ES-I3 (cell line): Measurements from ENCODE around the gene PHLPP1.

Experiments
- H3K36me3 ChIP-seq: 2 replicates; pipeline ENCODE4 v1.6.1; 2013; ENCODE audit warnings: mild to moderate bottlenecking, low read length, control low read depth, moderate library complexity; ENCODE audit not compliant: insufficient read depth
- H3K4me1 ChIP-seq: 2 replicates; pipeline ENCODE4 v1.6.1; 2013; ENCODE audit warnings: mild to moderate bottlenecking, control low read depth, low read length; ENCODE audit not compliant: insufficient read depth
- H3K9ac ChIP-seq: 2 replicates; pipeline ENCODE4 v1.6.1; 2013; ENCODE audit warnings: low read depth, mild to moderate bottlenecking, low read length, moderate library complexity
- H3K9me3 ChIP-seq: 2 replicates; pipeline ENCODE4 v1.6.1; 2013; ENCODE audit warnings: mild to moderate bottlenecking, low read length, moderate library complexity; ENCODE audit not compliant: control insufficient read depth, insufficient read depth

Gene PHLPP1

GRCh38 chr18:62925031-62925688 is 209.8 kb downstream of the PHLPP1 start:
- Histone ChIP-seq H3K4me1 (no peaks in the 10 kb centered on the region), H3K9me3 (no peaks in the 10 kb centered on the region), H3K36me3 (0 out of 2 replicates have a peak, but pooled peaks cover 2% of the 10 kb centered on the region), H3K9ac (no peak overlapping the region)

GRCh38 chr18:62928326-62928725 is 213.0 kb downstream of the PHLPP1 start:
- Histone ChIP-seq H3K36me3 (0 out of 2 replicates have a peak, but pooled peaks cover 2% of the 10 kb centered on the region), H3K4me1 (no peaks in the 10 kb centered on the region), H3K9me3 (no peaks in the 10 kb centered on the region; the same call in 1 of the 2 replicates), H3K9ac (no peak overlapping the region)

- Histone ChIP-seq H3K36me3 (no peaks in the 10 kb centered on the region), H3K4me1 (no peaks in the 10 kb centered on the region), H3K9me3 (no peaks in the 10 kb centered on the region; the same call in 1 of the 2 replicates), H3K9ac (no peak overlapping the region)
Observed at GRCh38 chr18:62933261-62933887, 218.0 kb downstream of the PHLPP1 start.

GRCh38 chr18:62935994-62936393 is 220.7 kb downstream of the PHLPP1 start:
- no peaks in the 10 kb centered on the region for H3K4me1 ChIP-seq
- H3K36me3 ChIP-seq, result no peaks in the 10 kb centered on the region
- no peak overlapping the region for H3K9ac ChIP-seq
- no peaks in the 10 kb centered on the region; the same call in 1 of the 2 replicates for H3K9me3 ChIP-seq

- Histone ChIP-seq H3K9ac (no peak overlapping the region), H3K36me3 (peaks cover 3% of the 10 kb centered on the region; the same call in 1 of the 2 replicates), H3K9me3 (no peaks in the 10 kb centered on the region; the same call in 1 of the 2 replicates), H3K4me1 (no peaks in the 10 kb centered on the region)
Observed at GRCh38 chr18:62937065-62937464, 221.7 kb downstream of the PHLPP1 start.

GRCh38 chr18:62938006-62938405 is 222.7 kb downstream of the PHLPP1 start:
- Histone ChIP-seq H3K9me3 (no peaks in the 10 kb centered on the region), H3K36me3 (peaks cover 3% of the 10 kb centered on the region; the same call in 1 of the 2 replicates), H3K9ac (no peak overlapping the region), H3K4me1 (no peaks in the 10 kb centered on the region)

GRCh38 chr18:62938487-62938886 is 223.1 kb downstream of the PHLPP1 start:
- Histone ChIP-seq H3K4me1 (no peaks in the 10 kb centered on the region), H3K36me3 (peaks cover 5% of the 10 kb centered on the region; the same call in 1 of the 2 replicates), H3K9ac (no peak overlapping the region), H3K9me3 (no peaks in the 10 kb centered on the region)

GRCh38 chr18:62939433-62939832 is 224.1 kb downstream of the PHLPP1 start:
- no peak overlapping the region for H3K9ac ChIP-seq
- no peaks in the 10 kb centered on the region for H3K9me3 ChIP-seq
- no peaks in the 10 kb centered on the region for H3K4me1 ChIP-seq
- H3K36me3 ChIP-seq, result peaks cover 5% of the 10 kb centered on the region; the same call in 1 of the 2 replicates

GRCh38 chr18:62939926-62940325 is 224.6 kb downstream of the PHLPP1 start:
- H3K9ac ChIP-seq, result no peak overlapping the region
- H3K4me1 ChIP-seq, result no peaks in the 10 kb centered on the region
- no peaks in the 10 kb centered on the region for H3K9me3 ChIP-seq
- peaks cover 5% of the 10 kb centered on the region; the same call in 1 of the 2 replicates for H3K36me3 ChIP-seq

GRCh38 chr18:62942578-62942977 is 227.2 kb downstream of the PHLPP1 start:
- no peaks in the 10 kb centered on the region for H3K4me1 ChIP-seq
- H3K9ac ChIP-seq, result no peak overlapping the region
- H3K36me3 ChIP-seq, result peaks cover 13% of the 10 kb centered on the region
- H3K9me3 ChIP-seq, result no peaks in the 10 kb centered on the region

GRCh38 chr18:62944454-62944853 is 229.1 kb downstream of the PHLPP1 start:
- H3K4me1 ChIP-seq, result no peaks in the 10 kb centered on the region
- peaks cover 13% of the 10 kb centered on the region for H3K36me3 ChIP-seq
- no peaks in the 10 kb centered on the region for H3K9me3 ChIP-seq
- no peak overlapping the region for H3K9ac ChIP-seq

- Histone ChIP-seq H3K9me3 (no peaks in the 10 kb centered on the region), H3K9ac (no peak overlapping the region), H3K4me1 (peaks cover 3% of the 10 kb centered on the region; the same call in 1 of the 2 replicates), H3K36me3 (peaks cover 8% of the 10 kb centered on the region)
Observed at GRCh38 chr18:62948788-62949187, 233.4 kb downstream of the PHLPP1 start.

- H3K36me3 ChIP-seq, result peaks cover 8% of the 10 kb centered on the region
- no peaks in the 10 kb centered on the region for H3K9me3 ChIP-seq
- no peak overlapping the region for H3K9ac ChIP-seq
- peaks cover 8% of the 10 kb centered on the region; the same call in 1 of the 2 replicates for H3K4me1 ChIP-seq
Observed at GRCh38 chr18:62950246-62950645, 234.9 kb downstream of the PHLPP1 start.

GRCh38 chr18:62952807-62953206 is 237.5 kb downstream of the PHLPP1 start:
- Histone ChIP-seq H3K9ac (no peak overlapping the region), H3K36me3 (peaks cover 7% of the 10 kb centered on the region; the same call in 1 of the 2 replicates), H3K9me3 (no peaks in the 10 kb centered on the region), H3K4me1 (peaks cover 8% of the 10 kb centered on the region; the same call in 1 of the 2 replicates)

- Histone ChIP-seq H3K9me3 (no peaks in the 10 kb centered on the region), H3K4me1 (peaks cover 8% of the 10 kb centered on the region; the same call in 1 of the 2 replicates), H3K9ac (no peak overlapping the region), H3K36me3 (peaks cover 10% of the 10 kb centered on the region)
Observed at GRCh38 chr18:62953663-62954062, 238.3 kb downstream of the PHLPP1 start.
